Transverse colon (tissue), 4 donors: ENCODE data around the gene PARN.

ENCODE experiments used
- CTCF ChIP-seq, 5 experiments: fragments of 200-600 bp in 3 of 5; fragments of 450-650 bp in 2 of 5; sonication (generic) in 3 of 5; IDR thresholded peaks; 1 replicate in 2 of 5; 2 replicates in 3 of 5; pipeline ENCODE4 v1.5.1; 2016 to 2017; ENCODE audit warnings: antibody characterized with exemption in 5 of 5, inconsistent platforms in 3 of 5, mild to moderate bottlenecking in 2 of 5, moderate library complexity in 1 of 5
- EP300 ChIP-seq: sonication (generic); formaldehyde crosslinking; IDR thresholded peaks from one replicate; pipeline ENCODE4 v1.6.1; 2017; ENCODE audit warnings: antibody characterized with exemption, low read depth
- POLR2A ChIP-seq: fragments of 450-650 bp; IDR thresholded peaks from one replicate; pipeline ENCODE4 v1.6.1; 2016; ENCODE audit warnings: antibody characterized with exemption, mild to moderate bottlenecking, moderate library complexity
- POLR2AphosphoS5 ChIP-seq, 3 donors: sonication (generic); formaldehyde crosslinking; IDR thresholded peaks; one replicate each; pipeline ENCODE4 v1.6.1; 2016; ENCODE audit warnings: antibody characterized with exemption in 3 of 3

- no peak for TF ChIP-seq CTCF (IDR thresholded peaks at IDR 0.05)
- no peak for TF ChIP-seq POLR2A
- TF ChIP-seq POLR2AphosphoS5 (IDR thresholded peaks at IDR 0.05) = peak in 1 of 3 donors; percentile 13
- TF ChIP-seq EP300 = no peak
These were observed 80.3 kb downstream of the PARN start for GRCh38 chr16:14549789-14550153.
